SU-DHL-6 (cell line): ENCODE data around the gene KRTAP10-8.

Source experiments
- H2AFZ ChIP-seq: fragments of 200-600 bp; sonication (generic); 2 replicates; pipeline ENCODE4 v1.6.1; 2014; ENCODE audit warnings: low read depth, mild to moderate bottlenecking, moderate library complexity, mixed read lengths, antibody characterized with exemption, low read length; ENCODE audit not compliant: severe bottlenecking
- H3F3A ChIP-seq: fragments of 200-600 bp; shearing (Covaris generic); 2 replicates; pipeline ENCODE4 v1.6.0; 2016; ENCODE audit warnings: antibody characterized with exemption, mild to moderate bottlenecking; ENCODE audit not compliant: insufficient read depth
- H3K27ac ChIP-seq: fragments of 200-600 bp; sonication (generic); 2 replicates; pipeline ENCODE4 v1.5.1; 2016; ENCODE audit warnings: low read depth, mild to moderate bottlenecking, low read length, moderate library complexity, mixed read lengths
- H3K27me3 ChIP-seq: fragments of 200-600 bp; sonication (generic), shearing (Covaris generic); 2 replicates; pipeline ENCODE4 v1.6.0; 2014; ENCODE audit warnings: mild to moderate bottlenecking, low read length
- H3K36me3 ChIP-seq: fragments of 200-600 bp; sonication (generic); 2 replicates; pipeline ENCODE4 v1.6.1; 2014; ENCODE audit warnings: mild to moderate bottlenecking, low read length, mixed read lengths
- H3K4me2 ChIP-seq: fragments of 300-600, 200-600 bp; shearing (Covaris generic), sonication (generic); 2 replicates; pipeline ENCODE4 v1.6.0; 2014; ENCODE audit warnings: low read length, low read depth, mild to moderate bottlenecking; ENCODE audit not compliant: poor library complexity, severe bottlenecking
- H3K4me3 ChIP-seq: fragments of 200-600 bp; sonication (generic); 2 replicates; pipeline ENCODE4 v1.5.1; 2014; ENCODE audit warnings: antibody characterized with exemption, low read length, mild to moderate bottlenecking, mixed read lengths; ENCODE audit not compliant: insufficient read depth, poor library complexity, severe bottlenecking
- H3K79me2 ChIP-seq: fragments of 200-600 bp; sonication (generic); 2 replicates; pipeline ENCODE4 v1.6.1; 2014; ENCODE audit warnings: mild to moderate bottlenecking, low read length, moderate library complexity; ENCODE audit not compliant: insufficient read depth
- H3K9ac ChIP-seq: fragments of 200-600 bp; sonication (generic); 2 replicates; pipeline ENCODE4 v1.7.0; 2014; ENCODE audit warnings: mild to moderate bottlenecking, low read length
- H3K9me2 ChIP-seq: fragments of 200-600 bp; sonication (generic); replicated peaks from 2 replicates; pipeline ENCODE4 v1.6.1; 2014; ENCODE audit warnings: low read length; ENCODE audit not compliant: insufficient read depth
- H3K9me3 ChIP-seq: fragments of 200-600 bp; sonication (generic); 2 replicates; pipeline ENCODE4 v1.6.1; 2014; ENCODE audit warnings: low read length, mixed read lengths; ENCODE audit not compliant: insufficient read depth
- H4K20me1 ChIP-seq: fragments of 200-600 bp; sonication (generic); 2 replicates; pipeline ENCODE4 v1.6.1; 2014; ENCODE audit warnings: low read depth, mild to moderate bottlenecking, antibody characterized with exemption, low read length, moderate library complexity, mixed read lengths
- EZH2phosphoT487 ChIP-seq: fragments of 200-600 bp; sonication (generic), shearing (Covaris generic); conservative IDR thresholded peaks from 2 replicates; pipeline ENCODE4 v1.6.1; 2018; ENCODE audit warnings: mild to moderate bottlenecking, antibody characterized with exemption, low read length, moderate library complexity, mixed read lengths
- TF ChIP-seq, protein P1 (sequence below): fragments of 200-600 bp; sonication (generic); IDR thresholded peaks from one replicate; pipeline ENCODE4 v1.5.1; 2017; ENCODE audit warnings: antibody characterized with exemption, mild to moderate bottlenecking, low read length, moderate library complexity; ENCODE audit not compliant: insufficient read depth, poor library complexity, severe bottlenecking

Gene KRTAP10-8

DNA sequence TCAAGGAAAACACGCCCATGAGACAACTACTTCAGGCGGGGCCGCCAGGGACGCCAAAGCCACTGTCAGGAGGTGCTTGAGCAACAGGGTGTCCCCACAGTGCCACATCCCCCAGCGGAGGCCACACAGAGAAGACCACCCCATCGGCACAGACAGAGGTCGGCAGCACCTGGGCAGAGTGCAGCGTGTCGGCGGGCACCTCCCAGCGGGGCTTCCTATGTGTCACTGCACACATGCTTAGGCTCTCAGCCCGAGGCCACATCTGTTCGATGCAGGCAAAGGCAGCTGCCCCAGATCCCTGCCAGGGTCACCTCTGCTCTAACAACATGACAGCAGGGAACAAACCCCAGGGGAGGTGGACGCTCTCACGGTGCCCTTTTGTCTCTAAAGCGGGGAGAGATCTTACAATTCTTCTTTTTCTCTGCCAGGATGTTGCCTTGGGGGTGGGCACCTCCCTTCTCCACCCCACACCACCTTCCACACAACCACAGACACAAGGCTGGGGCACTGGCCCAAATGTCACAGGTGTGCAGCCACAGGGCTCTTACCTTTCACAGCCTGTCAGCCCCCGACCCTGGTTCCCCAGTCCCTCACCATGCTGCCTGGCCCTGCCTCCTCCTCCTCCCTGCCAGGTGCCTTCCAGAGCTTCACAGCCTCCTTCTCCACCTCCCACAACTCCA is 4.2 kb downstream of the KRTAP10-8 start:
- no peak overlapping the region for H3K9ac ChIP-seq
- no peak overlapping the region for H3K4me3 ChIP-seq
- no peaks in the 10 kb centered on the region for H3K27me3 ChIP-seq
- no peaks in the 10 kb centered on the region for H3K9me2 ChIP-seq
- TF ChIP-seq, protein P1, sequence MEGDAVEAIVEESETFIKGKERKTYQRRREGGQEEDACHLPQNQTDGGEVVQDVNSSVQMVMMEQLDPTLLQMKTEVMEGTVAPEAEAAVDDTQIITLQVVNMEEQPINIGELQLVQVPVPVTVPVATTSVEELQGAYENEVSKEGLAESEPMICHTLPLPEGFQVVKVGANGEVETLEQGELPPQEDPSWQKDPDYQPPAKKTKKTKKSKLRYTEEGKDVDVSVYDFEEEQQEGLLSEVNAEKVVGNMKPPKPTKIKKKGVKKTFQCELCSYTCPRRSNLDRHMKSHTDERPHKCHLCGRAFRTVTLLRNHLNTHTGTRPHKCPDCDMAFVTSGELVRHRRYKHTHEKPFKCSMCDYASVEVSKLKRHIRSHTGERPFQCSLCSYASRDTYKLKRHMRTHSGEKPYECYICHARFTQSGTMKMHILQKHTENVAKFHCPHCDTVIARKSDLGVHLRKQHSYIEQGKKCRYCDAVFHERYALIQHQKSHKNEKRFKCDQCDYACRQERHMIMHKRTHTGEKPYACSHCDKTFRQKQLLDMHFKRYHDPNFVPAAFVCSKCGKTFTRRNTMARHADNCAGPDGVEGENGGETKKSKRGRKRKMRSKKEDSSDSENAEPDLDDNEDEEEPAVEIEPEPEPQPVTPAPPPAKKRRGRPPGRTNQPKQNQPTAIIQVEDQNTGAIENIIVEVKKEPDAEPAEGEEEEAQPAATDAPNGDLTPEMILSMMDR = no peak
- TF ChIP-seq EZH2phosphoT487 = no peak
- no peaks in the 10 kb centered on the region for H3K79me2 ChIP-seq
- no peaks in the 10 kb centered on the region; the same call in 1 of the 2 replicates for H3K9me3 ChIP-seq
- no peaks in the 10 kb centered on the region for H3K36me3 ChIP-seq
- no peak overlapping the region for H3K27ac ChIP-seq
- H3F3A ChIP-seq = no peaks in the 10 kb centered on the region
- no peak overlapping the region for H2AFZ ChIP-seq
- H4K20me1 ChIP-seq = no peaks in the 10 kb centered on the region
- H3K4me2 ChIP-seq = no peak overlapping the region

DNA sequence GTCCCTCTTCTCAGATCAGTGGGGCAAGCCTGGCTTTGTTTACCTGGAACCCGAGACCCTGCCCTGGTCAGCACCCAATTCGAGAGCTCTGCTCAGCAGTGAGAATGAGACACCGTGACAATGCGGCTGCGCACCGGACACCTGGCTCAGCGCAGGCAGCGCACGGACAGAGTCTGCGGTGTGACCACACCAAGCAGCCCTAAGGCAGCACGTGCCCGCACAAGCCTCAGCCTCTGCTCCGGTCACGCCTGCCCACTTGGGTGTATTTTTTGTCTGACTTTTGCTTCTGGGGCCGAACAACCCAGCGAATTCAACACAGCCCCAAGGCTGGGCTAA is 4.7 kb downstream of the KRTAP10-8 start:
- Histone ChIP-seq H3K9me2 (no peaks in the 10 kb centered on the region), H2AFZ (no peak overlapping the region), H3K4me3 (no peak overlapping the region), H3K9me3 (no peaks in the 10 kb centered on the region; the same call in 1 of the 2 replicates), H3K79me2 (no peaks in the 10 kb centered on the region), H3K27ac (no peak overlapping the region), H4K20me1 (no peaks in the 10 kb centered on the region), H3K9ac (no peak overlapping the region), H3K36me3 (no peaks in the 10 kb centered on the region), H3K4me2 (no peak overlapping the region), H3F3A (no peaks in the 10 kb centered on the region), H3K27me3 (no peaks in the 10 kb centered on the region)
- no peak for TF ChIP-seq EZH2phosphoT487

DNA sequence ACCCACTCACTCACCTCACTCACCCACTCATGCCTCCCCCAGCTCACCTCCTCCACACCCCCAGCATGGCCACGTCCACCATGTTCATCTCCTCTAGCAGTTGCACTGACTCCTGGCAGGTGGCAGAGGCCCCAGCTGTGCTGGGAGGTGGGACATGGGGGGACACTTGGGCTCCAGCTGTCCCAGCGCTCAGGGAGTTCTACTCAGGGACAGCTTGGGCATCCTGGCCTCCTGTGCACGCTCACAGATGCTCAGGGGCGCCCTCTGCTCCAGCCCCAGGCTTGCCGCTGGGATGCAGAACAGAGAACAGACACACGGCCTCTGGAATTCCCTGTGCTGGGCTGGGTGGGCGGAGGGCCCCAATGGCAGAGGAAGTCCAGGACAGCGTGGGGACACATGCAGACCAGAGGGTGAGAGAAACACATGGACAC is 5.2 kb downstream of the KRTAP10-8 start:
- TF ChIP-seq EZH2phosphoT487 = no peak
- TF ChIP-seq, protein P1 = no peak
- H3F3A ChIP-seq = no peaks in the 10 kb centered on the region

DNA sequence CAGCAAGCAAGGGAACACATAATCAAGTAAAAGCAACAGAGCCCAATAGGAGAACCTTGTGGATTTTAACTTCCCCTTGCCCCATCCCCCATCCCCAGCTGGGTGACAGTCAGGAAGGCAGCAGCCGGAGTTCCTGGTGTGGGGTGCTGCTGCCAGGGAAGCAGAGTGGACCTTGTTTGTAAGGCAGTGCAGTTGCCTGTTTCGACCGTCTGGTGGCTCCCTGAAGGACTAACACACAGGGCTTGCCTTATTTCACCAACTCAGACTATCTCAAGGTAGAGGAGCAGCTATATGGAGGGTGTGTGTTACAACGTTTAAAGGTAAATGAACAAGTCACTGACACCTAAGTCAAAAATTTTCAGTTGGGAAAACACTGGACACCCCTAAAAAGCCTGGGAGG is 6.6 kb downstream of the KRTAP10-8 start:
- Histone ChIP-seq H4K20me1 (no peaks in the 10 kb centered on the region), H3K27ac (peak overlapping the region; percentile 10; the same call in 1 of the 2 replicates), H3K9ac (no peak overlapping the region), H3K36me3 (no peaks in the 10 kb centered on the region), H3K9me3 (no peaks in the 10 kb centered on the region; the same call in 1 of the 2 replicates), H3K9me2 (no peaks in the 10 kb centered on the region), H3K27me3 (no peaks in the 10 kb centered on the region), H2AFZ (peak overlapping the region; percentile 55), H3K4me3 (no peak overlapping the region), H3K79me2 (no peaks in the 10 kb centered on the region), H3F3A (no peaks in the 10 kb centered on the region), H3K4me2 (peak overlapping the region; percentile 13)
- TF ChIP-seq, protein P1 = peak; percentile 13
- no peak for TF ChIP-seq EZH2phosphoT487

More for the DNA sequence above, 5.2 kb downstream of the KRTAP10-8 start:
- Histone ChIP-seq H3K27me3 (no peaks in the 10 kb centered on the region), H3K79me2 (no peaks in the 10 kb centered on the region), H3K4me3 (no peak overlapping the region), H3K27ac (no peak overlapping the region), H3K9me2 (no peaks in the 10 kb centered on the region), H3K36me3 (no peaks in the 10 kb centered on the region), H2AFZ (no peak overlapping the region), H3K4me2 (no peak overlapping the region), H4K20me1 (no peaks in the 10 kb centered on the region), H3K9ac (no peak overlapping the region), H3K9me3 (no peaks in the 10 kb centered on the region; the same call in 1 of the 2 replicates)
